ENCODE data around the gene PHOX2B.
"Not testable (repeated sequence)": the region's sequence is repeated elsewhere in the genome, so short reads cannot be mapped to it uniquely, and the experiment has no call there.

Gene PHOX2B

GRCh38 chr4:41748074-41748570 is 403 bp downstream of the PHOX2B start:
- DNase-seq (ENCODE audit: low read depth), result no peak

GRCh38 chr4:41747230-41748055 is 1.1 kb downstream of the PHOX2B start:
- no peak for DNase-seq (ENCODE audit: low read depth)

- no peak for DNase-seq (ENCODE audit: low read depth)
Measured at GRCh38 chr4:41746440-41747229, 1.9 kb downstream of the PHOX2B start.

DNA sequence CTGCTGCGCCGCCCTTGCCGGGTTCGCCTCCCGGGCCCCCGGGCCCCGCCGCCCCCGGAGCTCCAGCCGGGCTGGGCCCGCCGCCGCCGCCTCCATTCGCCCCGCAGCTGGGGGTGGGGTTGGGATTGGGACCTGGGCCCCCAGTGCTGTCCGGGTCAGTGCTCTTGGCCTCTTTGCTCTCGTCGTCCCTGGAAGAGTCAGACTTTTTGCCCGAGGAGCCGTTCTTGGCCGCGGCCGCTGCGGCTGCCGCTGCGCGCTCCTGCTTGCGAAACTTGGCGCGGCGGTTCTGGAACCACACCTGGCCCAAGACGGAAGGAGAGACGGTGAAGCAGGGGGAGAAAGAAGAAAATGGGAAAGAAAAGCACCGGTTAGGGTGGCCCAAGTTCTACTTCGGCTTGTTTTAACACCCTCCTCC is 2.5 kb downstream of the PHOX2B start:
- DNase-seq (ENCODE audit: low read depth), result no peak

DNA sequence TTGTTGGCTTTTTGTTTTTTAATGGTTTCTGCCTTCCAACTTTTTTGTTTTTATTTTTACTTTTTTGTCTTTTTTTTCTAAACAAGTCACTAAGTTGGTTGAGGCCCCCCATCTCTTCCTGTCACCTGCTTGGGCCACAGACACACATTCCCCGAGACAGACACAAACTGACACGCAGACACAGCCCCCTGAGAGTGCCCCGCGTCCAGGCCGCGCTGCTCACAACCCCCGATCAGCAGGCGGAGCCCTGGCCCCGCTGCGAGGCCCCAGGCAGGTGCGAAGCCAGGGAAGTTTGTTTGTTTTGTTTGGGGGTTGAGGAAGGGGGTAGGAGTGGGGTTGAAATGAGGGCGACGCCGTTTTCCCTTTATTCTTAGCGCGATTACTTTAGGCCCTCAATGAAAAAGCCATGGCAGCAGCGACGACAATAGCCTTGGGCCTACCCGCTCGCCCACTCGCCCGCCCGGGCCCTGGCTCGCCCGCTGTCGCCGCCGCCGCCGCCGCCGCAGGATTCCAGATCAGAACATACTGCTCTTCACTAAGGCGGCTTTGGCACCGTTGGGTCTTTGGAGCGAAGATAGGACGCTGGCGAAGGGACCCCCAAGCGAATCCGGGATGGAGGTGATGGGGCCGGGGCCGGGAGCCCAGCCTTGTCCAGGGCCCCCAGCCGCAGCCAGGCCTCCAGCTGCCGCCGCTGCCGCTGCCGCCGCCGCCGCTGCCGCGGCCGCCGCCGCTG is 3.1 kb downstream of the PHOX2B start:
- no peak for DNase-seq (ENCODE audit: low read depth)

GRCh38 chr4:41744572-41745291 is 3.8 kb downstream of the PHOX2B start:
- no peak for DNase-seq (ENCODE audit: low read depth)

DNA sequence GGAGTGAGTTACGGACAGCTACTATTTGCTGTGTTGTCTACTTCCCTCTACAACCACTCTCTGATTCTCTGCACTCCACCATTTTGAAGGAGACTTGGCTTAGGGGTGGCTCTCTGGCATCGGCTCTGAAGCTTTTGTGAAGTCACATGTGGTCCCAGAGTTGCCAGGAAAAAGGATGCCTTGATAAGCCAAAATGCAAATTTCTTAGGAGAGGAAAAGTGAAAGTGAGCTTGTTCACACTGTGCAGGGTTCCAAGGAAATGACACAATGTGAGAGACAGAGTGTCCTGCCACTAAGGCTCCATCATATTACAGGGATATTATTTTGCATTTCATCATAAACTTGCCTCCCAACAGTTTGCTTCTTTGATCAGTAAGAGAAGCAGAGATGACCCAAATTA is 7.2 kb downstream of the PHOX2B start:
- no peak for DNase-seq (ENCODE audit: low read depth)

- DNase-seq (ENCODE audit: low read depth), result not testable (repeated sequence)
Measured at GRCh38 chr4:41737491-41737890, 11.0 kb downstream of the PHOX2B start.

DNA sequence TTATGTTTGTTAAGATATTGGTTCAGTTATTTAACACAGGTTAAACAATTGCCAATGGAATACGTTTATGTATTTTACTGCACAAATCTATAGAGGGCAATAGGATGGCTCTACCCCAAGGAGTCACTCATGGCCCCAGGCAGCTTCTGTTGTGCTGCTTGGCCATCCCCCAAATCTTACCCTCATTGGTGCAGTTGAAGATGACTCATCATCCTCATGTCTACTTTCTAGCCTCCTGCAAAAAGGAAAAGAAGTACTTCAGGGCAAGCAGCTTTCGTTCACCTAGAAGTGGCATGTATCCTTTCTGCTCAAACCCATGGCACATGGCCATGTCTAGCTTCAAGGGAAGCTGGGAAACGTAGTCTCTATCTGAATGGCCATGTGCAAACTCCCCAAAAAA is 14.2 kb downstream of the PHOX2B start:
- no peak for DNase-seq (ENCODE audit: low read depth)

DNA sequence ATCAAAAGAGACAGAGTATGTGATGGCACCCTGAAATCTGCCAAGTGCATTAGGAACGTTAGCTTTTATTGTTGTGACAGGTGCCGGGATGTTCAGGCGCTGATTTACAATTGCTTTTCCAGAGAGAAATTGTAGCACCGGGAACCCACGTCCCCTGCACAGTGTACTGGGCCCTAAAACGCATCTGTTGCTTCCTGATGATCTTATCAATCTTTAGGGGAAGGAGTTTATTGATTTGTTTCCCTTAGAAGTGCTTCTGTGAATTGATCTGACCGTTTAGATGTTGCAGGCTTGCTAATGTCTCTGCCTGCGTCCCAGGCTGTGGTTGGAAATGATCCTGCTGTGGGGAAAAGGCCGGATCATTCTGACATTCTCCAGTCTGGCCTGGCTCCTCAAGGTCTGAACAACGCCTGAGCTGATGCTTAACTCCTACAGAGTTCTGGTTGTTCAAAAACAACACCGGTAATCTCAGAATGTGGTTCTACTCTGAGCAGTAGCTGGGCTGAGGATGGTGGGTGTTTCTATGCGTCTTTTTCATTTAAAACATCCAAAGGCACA is 16.9 kb downstream of the PHOX2B start:
- DNase-seq (ENCODE audit: low read depth), result no peak

GRCh38 chr4:41728573-41728913 is 20.0 kb downstream of the PHOX2B start:
- DNase-seq (ENCODE audit: low read depth), result no peak

DNA sequence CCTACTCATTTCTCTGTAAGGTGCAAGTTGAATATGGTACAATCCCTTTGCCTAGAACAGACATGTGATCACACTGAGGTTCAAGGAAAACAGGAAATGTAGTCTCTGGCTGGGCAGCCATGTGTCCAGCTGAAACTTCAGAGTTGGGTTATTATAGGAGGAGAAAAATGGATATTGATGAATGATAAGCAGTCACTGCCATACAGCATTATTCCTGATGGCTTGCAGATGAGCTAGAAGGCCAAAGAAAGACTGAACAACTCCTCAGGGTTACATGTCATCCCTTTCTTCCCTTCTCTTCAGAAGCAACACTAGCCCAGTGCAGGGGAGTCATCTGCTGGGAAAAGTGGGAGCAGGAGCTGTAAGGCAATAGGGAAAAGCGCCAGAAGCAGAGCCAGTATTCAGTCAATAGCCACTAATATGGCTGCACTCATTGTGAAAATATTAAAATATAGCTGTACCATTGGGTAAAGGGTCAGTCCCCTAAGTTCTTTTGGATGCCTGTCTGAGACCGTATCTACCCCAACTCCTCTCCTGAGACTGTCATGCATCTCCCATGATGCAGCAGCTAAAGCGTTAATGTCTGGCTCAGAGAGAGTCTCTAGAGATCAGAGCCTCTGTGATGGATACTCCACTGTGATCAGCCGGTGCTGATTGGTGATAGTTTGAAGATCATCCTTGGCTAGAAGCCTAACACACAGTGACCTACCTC is 20.5 kb downstream of the PHOX2B start:
- DNase-seq (ENCODE audit: low read depth), result no peak

DNA sequence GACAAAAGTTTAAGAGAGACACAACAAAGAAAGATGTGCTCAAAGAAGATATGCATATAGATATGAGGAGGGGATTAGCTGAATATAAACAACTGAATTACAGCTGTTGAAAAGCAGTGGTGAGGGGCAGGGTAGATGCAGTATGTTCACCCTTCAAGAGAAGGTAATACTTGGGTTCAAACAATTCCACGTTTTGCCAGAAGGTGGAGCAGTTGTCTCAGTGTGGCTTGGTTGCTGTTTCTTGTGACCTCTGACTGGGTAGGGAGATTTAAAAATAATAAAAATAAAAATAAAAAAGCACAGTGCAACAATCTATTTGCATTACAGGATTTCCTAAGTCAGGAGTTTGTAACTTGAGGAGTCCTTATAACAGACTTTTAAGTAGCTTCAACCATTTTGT is 23.3 kb downstream of the PHOX2B start:
- no peak for DNase-seq (ENCODE audit: low read depth)

- DNase-seq (ENCODE audit: low read depth), result no peak
Measured at GRCh38 chr4:41723286-41723685, 25.2 kb downstream of the PHOX2B start.

DNA sequence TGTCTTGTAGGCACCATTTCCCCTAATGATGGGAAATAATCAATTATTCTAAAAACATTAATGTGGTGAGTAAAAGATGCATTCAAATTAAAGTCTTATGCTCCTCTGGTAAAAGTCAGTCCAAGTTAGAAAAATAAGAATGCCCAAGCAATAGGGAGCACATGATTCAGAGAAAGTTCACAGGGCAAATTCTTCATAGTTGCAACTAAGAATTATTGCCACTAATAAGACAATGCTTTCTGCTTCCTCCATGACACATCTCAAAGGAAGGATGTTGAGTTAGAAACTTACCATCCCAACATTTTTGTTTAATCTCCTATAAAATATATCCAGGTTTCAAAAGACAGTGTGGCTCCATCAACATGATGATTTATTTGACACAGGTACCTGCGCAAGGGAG is 26.3 kb downstream of the PHOX2B start:
- no peak for DNase-seq (ENCODE audit: low read depth)

GRCh38 chr4:41719417-41719816 is 29.1 kb downstream of the PHOX2B start:
- no peak for DNase-seq (ENCODE audit: low read depth)

DNA sequence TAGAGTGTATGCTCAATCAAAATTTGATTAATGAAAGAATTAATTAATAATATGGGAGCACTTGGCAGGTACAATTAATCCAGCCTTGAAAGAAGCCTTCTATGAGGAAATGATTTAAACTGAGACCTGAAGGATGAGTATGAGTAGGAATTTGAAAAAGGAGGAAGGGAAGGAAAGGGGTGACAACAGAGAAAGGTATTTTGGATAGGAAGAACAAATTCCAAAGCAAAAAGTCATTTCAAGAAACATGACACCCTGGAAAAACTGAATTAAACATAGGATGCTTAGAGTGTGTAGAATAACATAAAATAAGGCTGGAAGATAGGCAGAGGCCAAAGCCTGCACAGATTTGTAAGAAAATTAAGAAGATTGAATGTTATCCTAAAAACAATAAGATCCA is 29.6 kb downstream of the PHOX2B start:
- DNase-seq (ENCODE audit: low read depth), result no peak

- DNase-seq (ENCODE audit: low read depth), result no peak
Measured at GRCh38 chr4:41715155-41715554, 33.4 kb downstream of the PHOX2B start.

DNA sequence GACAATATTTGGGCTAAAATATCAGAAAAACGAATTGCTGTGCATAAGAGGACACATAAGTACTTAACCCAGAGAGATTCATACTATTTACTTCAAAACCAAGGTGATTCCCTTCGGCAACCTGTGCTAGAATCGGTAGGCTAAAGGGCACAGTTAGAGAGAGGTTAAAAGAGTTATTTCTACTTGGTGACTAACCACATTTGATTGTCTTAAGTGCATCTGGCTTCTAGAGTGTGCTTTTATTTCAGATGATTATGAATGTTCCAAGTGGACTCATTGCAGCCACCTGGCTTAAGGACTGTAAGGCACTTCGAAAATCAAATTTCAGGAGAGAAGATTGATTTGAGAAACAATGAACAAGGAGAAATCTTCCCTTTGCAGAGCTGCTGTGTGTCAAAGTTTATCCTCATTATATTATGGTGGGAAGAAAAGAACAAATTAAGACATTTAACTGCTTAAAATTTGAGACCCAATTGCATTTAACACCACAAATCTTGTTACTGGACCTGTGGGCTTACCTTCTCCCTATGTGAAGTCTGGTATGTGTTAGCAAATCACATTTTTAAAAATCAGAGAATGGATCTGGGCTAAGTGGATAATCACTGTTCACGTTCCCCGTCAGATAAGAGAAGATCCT is 34.0 kb downstream of the PHOX2B start:
- DNase-seq (ENCODE audit: low read depth), result no peak

- DNase-seq (ENCODE audit: low read depth), result no peak
Measured at GRCh38 chr4:41713768-41714167, 34.8 kb downstream of the PHOX2B start.

GRCh38 chr4:41712425-41712824 is 36.1 kb downstream of the PHOX2B start:
- no peak for DNase-seq (ENCODE audit: low read depth)

Measured in stimulated activated CD8-positive, alpha-beta memory T cell treated with anti-CD3 and anti-CD28 coated beads, Interleukin-12 subunit alpha, Interleukin-12 subunit beta, amount 100 ng/mL, for 1 hour (primary cell).